IPS-NIHi11 (cell line): Measurements from ENCODE around the gene PARM1.

Source experiments
- DNase-seq: peaks from one replicate; pipeline ENCODE4 v3.0.0; 2012; ENCODE audit warnings: mixed read lengths, low spot score

PARM1 gene

DNA sequence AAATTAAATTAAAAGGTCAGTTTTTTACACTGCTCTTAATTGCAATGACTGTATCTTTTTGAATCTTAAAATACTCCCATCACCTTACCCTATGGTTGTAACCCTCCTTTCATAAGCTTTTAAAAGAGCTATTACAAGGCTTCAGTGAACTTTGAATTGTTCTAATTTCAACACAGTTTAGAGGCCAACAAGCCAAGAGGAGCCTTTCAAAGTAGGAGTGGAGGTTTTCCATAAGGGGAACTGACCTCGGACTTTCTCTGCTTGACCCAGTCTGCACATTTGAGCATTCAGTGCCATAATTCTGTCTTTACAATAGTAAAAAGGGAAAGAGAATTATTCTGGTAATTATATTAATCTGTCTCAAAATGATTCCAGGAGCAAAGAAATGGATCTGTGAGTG, 98.9 kb downstream of the PARM1 start:
- DNase-seq: no peak

DNA sequence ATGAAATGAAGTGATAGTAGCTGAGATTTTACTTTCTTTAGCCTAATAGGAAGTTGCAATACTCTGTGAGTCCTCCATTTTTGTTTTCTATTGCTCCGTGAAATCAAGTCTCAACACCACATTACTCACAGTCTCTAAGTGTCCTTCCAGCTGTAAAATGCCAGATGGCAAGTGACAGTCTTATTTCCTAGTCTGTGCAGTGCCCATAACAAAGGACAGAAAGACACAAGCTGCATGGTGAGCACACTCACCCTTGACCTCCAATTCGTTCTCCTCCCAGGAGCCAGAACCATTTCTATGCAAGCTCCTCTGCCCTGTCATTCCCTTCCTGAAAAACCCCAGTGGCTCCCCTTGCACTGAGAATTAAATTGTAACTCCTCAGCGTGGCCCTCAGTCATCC, 101.6 kb downstream of the PARM1 start:
- no peak for DNase-seq

DNA sequence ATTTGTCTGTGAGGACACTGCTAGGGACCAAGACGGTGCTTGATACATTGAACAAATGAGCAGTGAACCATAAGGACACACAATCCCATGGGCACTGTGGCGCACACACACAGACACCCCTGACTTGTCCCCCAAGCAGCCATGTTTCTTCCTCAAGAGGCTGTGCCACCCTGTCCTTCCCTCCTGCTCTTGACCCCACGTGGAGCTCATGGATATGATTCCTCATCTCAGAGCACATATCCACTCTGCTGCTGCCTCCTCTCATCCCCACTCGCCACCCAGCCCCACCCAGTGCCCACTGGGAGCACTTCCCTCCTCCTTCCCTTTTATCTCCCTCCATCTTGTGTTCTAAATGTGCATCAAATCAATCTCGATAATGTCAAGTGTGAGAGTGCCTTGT, 102.4 kb downstream of the PARM1 start:
- DNase-seq: no peak

DNA sequence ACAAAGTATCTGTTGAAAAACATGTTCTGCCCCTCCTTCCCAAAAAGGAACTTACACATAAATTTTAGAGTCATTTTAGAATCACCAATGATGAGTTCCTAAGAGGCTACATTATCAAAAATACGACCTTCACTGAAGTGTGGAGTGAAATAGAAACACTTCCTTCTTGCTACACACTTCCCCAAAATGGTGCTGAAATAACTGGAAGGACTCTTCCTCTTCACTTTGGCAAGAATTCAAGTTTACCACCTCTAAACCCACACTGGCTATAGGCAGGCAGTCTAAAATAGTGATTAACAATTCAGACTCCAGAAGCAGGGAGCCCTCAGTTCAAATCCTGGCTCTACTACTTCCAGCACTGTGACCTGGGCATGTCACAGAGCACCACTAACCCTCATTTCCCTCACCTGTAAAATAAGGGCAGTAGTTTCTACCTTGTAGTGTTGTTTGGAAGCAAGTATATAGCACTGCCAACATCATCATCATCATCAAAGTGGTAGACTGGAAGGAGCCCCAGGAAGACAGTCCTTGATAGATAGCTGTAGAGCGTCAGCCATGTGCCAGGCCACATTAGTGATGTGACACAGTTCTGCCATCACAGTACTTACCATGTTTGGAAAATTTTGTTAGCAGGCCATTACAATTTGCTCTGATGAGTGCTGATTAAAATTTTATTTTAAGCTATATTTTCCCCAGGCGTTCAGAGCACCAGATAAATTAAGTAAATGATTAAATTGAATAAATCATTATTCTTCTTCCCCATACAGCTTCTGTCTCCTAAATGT, 103.3 kb downstream of the PARM1 start:
- no peak for DNase-seq

DNA sequence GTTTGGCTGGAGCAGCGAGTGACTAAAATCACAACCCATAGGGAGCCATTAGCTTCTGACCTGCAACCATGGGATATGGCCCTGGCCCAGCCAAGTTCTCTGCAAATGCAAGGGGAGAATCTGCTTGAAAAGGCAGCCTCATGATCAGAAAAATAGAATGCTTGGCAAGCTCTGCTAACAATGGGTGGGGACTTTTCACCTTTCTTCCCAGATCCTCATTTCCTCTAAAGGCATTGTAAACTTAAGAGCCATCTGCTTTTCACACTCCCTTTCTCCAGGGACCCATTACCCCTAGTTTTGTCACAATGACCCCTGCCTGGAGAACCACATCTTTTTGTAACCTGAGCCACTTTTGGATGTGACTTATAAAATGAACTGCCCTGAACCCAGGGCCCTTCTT, 104.3 kb downstream of the PARM1 start:
- DNase-seq: no peak

DNA sequence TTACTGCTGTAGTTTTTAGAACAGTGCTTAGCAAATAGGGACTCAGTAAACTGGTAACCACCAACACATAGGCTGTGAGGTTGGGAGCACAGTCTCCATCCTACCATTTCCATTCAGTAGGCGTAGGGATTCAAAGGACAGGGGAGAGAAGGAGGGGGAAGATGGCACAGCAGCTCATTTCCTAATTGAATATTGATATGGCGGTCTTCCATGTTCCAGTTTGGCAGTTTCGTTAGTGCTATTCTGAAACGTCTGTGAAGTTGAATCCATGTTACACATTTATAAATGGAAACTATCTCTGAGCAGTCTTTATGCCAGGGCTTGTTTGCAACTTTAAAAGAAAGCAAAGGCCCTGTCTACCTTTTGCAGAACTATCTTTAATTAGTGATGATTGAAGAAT, 105.5 kb downstream of the PARM1 start:
- DNase-seq: no peak

DNA sequence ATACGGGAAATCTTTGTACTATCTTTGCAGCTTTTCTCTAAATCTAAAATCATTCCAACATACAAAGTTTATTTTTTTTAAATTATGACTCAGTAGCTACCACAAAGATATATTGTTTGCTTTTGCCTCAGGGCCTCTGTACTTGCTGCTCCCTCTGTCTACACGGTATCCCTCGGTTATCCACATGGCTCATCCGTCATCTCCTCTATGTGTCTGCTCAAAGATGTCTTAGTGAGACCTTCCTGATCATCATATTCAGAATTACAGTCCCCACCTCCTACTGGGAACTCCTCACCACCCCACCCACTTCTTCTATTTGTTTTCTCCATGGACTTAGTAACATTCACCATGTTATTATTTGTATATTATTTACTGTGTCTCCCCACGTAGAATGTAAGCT, 107.8 kb downstream of the PARM1 start:
- DNase-seq: no peak

DNA sequence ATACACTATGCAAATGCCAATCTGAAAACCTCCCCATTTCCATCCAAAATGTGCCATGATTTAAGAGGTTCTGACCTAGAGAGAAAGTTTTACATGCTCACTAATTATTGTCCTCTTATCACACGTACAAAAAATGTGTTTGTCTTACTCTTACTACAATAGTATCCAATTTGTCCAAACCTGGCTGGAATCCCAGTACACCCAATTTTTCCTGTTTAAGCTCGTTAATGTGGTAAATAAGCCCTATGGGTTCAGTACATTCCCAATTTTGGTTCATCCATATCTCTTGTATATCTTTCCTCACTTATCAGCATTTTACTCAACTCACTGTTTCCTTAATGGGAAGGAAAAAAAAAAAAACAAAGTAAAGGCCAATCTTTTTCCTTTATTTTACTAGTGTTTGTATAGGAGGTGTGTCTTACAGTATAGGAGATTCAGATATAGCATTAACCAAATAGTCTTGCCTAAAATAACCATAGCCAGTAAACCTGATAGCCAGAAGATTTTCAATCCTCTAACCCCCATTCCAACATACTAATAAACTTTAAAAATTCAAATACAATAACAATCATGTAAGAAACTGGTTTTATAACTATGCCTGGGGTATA, 109.8 kb downstream of the PARM1 start:
- no peak for DNase-seq

DNA sequence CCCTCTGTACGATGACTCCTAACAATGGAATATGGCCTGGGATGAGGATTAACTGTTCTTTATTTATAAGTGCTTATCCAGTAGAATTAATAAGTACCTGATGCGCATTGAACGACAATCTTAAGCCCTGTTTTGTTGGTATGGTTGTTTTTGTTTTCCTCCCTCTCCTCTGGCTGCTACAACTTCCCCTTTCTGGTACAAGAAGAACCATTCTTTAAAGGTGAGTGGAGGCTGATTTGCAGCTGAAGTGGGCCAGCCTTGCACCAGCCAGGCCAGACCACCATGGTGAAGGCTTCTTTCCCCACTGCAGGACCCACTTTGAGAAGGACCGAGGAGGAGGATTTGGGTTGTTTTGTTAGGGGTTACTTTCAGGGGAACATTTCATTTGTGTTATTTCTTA, 113.3 kb downstream of the PARM1 start:
- DNase-seq: no peak

DNA sequence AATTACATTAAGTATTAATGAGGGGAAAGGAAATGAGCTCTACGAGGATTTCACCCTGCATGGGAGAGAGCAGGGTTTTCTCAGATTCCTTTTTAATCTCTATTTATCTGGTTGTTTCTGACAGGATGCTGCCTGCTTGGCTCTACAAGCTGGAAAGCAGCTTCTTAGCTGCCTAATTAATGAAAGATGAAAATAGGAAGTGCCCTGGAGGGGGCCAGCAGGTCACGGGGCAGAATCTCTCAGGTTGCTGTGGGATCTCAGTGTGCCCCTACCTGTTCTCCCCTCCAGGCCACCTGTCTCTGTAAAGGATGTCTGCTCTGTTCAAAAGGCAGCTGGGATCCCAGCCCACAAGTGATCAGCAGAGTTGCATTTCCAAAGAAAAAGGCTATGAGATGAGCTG, 113.7 kb downstream of the PARM1 start:
- DNase-seq: no peak

DNA sequence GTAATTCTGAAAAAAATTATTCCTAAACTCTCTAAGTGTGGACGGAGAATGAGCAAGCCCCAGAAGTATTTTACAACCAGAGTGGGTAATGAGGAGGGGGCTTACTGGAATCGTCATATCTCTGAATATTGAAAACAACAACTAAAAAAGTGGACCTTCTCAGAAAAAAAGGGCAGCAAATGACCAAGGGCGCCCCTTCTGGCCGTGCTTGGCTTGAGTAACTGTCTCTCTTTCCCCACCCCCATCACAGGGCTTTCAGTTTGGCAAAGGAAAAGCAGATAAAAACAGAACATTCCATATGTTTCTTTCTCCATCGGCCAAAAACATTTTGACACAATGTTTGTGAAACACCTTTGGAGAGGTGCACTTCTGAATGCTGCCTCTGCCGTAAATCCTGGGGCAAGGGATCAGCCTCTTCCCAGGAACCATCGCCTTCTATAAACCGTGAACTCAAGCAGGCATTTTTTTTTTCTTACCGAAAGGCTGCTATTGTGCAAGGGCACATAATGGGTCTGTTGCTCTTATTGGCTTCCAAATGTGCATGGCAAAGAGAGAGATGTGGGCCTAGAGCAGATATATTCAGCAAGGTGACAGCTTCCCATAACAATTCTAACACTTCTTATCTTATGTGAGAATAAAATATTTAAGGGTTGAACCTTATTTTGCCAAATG, 115.4 kb downstream of the PARM1 start:
- peak; percentile 43 for DNase-seq

DNA sequence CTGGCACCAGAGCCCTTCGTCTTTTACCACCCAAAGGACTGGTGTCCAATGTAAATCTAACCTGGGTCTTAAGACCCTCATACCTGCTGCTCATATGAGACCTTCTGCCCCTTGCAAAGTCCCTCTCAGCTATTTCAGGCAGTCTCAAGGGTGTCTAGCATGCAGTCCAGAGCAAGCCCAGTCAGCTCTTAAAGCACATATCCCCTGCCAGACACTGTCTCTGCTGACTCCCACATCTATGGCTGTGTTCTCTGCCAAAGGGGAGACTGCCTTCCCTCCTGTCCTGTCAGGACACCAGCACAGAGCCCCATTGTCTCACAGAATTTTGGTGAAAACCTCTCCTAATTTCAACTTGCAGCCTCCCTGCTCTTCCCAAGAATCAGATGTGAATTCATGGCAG, 118.5 kb downstream of the PARM1 start:
- DNase-seq: no peak

DNA sequence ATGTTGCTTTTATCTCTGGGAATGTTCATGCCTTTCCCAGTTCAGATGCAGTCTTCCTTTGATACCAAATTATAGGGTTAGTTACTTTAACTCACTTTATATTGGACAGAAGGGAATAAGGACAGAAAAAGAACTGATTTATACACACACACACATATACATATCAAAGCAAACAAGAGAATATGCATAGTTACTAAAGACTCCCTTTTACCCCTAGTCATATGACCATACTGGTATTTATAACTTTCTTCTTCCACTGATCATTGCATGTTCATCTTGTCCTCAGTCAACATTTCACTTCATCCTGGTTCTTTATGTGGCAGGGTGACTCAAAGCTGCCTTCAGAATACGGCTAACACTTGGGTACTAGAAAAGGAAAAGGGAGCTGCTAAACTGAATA, 120.4 kb downstream of the PARM1 start:
- no peak for DNase-seq

DNA sequence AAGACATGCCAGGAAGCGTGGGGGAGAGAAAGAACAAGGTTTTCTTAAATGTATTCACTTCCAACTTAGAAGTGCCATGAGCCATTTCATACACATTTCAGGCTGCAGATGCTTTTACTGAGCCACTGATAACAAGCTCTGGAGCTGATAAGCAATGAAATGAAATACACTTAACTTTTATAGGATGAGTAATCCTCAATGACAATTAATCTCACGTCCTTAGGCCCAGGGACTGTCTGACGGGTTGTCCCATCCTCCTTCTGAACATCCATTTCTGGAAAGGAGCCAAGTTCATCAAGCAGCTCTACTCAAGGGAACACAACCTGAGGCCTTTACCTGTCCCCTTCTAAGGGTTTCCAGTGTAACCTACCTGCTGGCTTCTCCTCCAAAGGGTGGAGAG, 121.2 kb downstream of the PARM1 start:
- DNase-seq: no peak

DNA sequence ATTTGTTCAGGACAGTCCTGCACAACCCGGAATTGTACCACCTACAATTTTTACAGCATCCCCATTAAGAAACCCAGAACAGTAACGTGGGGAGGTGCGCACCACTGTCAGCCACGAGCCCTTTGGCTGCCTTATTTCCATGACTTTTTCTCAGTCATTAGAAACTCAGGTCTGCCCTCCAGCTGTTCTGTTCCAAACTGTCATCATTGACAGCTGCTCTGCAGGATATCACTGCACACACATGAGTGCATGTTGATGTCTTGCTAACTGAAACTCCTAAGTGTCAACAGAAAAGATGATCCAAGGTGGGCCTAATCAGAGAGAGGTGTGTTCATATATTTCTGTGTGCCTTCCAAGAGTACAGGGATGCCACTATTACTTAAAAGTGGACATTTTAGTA, 123.4 kb downstream of the PARM1 start:
- no peak for DNase-seq

DNA sequence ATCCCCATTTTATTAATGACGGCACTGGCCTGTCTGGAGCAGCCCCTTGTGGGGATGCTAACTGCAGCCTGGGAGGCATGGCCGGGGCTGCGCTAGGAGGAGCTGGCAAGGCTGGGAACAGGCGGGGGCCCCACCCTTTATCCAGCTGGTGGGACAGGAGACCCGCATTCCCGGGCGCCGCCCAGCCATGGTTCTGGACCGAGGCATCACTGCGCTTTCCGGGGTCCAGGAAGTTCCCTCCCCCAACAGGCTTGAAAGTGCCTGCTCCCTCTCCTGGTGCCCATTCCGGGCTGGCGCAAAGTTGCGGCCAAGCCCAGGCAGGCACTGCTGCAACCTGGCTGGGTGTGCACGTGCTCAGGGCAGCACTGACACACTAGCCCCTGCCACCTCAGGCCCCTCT, 124.5 kb downstream of the PARM1 start:
- DNase-seq: no peak

DNA sequence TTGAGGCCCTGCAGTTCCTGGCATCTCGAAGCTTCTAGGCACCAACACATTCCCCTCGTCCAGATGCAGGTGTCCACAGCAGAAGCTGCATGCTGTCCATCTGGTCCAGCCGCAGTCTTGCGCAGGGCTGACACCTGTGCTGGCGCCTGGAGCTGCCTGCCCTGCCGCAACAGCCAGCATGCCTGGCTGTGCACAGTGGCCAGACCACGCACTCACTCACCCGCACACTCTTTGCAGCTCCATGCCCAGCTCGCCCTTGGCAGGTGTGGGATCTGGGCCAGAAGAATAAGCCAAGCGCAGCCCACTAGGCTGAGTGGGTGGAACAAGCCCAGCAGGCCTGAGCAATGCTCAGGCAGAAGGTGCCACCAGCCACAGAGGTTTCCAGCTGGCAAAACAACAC, 125.6 kb downstream of the PARM1 start:
- DNase-seq: no peak

DNA sequence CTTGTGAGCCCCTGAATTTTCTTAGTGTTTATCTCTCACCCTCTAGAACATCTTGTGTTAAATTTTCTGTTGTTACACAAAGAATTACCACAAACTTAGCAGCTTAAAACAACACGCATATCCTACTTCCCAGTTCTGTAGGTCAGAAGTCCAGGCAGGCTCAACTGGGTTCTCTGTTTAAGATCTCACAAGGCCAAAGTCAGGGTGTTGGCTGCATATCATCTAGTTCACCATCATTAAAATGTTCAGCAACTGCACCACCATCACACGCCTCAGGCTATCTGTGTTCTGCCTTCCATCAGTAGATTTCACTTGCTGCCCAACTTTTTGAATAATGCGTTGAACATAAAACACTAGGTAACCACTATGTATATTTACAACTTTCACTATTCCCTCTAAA, 130.5 kb downstream of the PARM1 start:
- DNase-seq: no peak

DNA sequence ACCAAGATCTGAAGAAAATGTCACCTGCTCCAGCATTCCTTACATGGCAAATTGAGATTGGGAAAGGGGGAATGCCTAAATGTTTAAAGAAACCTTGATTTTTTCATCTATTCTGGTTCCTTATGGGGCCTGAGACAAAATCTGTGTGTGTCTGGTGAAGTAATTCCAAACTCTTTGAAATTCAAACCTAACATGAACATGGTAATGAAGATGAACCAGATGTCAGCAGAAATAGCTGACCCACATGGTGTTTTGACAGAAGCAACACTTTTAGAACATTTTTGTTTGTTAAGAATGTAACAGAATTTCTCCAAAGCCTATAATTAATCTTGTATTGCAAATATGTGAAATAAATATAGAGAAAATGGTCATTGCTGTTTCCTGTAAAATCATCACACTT, 133.0 kb downstream of the PARM1 start:
- DNase-seq: no peak

DNA sequence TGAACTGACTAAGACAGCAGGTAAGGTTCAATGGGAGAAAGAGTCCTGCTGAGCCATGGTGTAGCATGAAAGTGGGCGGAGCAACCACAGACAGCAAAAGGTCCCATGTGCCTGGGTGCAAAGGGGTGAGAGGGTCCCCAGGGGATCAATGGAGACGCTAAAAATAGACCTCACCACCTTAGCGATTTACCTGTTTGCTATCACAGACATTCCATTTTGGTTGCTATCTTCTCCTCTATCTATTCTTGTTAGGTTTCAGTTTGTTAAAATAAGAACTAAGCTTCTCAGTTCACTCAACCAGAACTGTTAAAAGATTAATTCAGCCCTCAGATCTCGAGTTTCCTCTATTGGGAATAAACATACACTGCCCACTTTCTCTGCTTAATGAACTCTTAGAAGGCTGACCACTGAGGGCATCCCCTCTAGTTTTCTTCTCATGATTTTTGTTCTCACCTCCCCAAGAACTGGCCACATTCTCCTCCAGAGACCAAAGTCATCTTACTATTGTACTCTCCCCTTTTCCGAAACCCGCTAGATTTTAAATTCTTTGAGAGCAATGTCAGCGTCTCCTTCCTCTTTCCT, 136.7 kb downstream of the PARM1 start:
- no peak for DNase-seq

DNA sequence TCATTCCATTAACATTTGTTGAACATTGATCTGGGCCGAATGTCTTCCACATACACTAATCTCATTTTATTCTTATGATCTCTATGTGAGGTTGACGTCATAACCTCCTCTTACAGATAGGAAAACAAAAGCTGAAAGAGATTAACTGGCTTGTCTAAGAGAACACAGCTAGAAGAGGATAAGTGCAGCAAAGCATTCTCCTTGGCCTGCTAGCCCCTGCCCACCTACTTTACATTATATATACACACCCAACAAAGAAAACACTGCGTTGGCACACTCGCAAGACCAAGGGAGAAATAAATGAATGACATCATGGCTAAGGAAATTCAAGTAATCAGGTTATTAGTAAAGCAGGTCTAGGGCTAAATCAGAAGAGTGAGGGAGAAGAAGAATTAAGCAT, 138.4 kb downstream of the PARM1 start:
- no peak for DNase-seq

DNA sequence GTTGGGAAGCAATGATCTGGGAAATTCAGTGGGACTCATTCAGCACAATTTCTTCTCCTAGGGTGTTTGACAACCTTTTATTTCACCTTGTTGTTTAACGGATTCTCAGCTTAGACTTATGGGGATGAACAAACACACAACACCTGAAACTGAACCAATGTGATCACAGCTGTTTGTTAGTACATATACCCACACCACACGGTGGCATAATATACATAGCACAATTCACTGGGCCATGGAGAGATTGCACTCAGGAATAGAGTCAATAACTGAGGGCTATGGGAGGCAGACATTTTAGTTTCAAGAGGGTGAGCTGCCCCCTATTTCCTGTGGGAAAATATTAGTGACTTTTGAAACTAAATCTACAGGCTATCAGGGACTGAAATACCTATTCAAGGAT, 148.0 kb downstream of the PARM1 start:
- DNase-seq: no peak

DNA sequence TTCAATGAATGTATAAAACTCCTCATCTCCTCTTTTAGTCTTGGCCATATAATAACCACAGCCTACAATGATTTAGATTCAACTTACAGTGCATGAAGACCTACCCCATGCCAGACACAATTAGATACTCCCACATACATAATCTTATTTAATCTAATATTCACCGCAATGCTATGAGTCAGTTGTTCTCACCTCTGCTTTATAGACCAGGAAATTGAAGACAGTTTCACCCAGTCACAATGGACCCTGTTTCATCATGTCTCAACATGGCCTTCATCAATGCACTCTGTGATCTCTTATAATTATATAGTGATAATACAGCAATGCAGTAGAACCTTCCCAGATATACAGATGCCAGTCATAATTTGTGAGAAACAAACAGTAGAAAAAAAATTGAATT, 148.6 kb downstream of the PARM1 start:
- DNase-seq: no peak
